ENCODE results near the gene PGPEP1.

The PGPEP1 gene

GRCh38 chr19:18340190-18340989 is at the start of gene PGPEP1:
Gene PGPEP1, plus strand, starts transcription at chr19:18340598. Its CDS starts 84 bp downstream, at chr19:18340682.
- peak; percentile 63 for DNase-seq (ENCODE audit: low read depth)

DNA sequence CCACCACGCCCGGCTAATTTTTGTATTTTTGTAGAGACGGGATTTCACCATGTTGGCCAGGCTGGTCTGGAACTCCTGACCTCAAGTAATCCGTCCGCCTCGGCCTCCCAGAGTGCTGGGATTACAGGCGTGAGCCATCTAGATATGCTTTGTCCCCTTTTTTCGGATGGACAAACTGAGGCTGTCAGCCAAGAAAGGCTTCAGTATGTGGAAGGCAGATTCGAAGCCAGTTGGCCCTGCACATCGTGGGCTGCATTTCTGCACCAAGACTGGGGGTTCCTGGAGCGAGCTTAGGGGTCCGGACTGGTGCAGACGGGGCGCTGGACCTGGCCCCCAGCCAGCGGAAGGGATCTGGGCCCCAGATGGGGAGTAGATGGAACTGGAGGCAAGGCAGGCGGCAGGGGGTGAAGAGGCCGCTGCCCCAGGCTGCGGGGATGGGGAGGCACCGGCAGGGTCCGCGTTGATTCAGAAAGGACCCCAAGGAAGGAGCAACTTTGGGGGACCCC is 49.3 kb upstream of the PGPEP1 start:
- no peak for DNase-seq (ENCODE audit: low read depth)

DNA sequence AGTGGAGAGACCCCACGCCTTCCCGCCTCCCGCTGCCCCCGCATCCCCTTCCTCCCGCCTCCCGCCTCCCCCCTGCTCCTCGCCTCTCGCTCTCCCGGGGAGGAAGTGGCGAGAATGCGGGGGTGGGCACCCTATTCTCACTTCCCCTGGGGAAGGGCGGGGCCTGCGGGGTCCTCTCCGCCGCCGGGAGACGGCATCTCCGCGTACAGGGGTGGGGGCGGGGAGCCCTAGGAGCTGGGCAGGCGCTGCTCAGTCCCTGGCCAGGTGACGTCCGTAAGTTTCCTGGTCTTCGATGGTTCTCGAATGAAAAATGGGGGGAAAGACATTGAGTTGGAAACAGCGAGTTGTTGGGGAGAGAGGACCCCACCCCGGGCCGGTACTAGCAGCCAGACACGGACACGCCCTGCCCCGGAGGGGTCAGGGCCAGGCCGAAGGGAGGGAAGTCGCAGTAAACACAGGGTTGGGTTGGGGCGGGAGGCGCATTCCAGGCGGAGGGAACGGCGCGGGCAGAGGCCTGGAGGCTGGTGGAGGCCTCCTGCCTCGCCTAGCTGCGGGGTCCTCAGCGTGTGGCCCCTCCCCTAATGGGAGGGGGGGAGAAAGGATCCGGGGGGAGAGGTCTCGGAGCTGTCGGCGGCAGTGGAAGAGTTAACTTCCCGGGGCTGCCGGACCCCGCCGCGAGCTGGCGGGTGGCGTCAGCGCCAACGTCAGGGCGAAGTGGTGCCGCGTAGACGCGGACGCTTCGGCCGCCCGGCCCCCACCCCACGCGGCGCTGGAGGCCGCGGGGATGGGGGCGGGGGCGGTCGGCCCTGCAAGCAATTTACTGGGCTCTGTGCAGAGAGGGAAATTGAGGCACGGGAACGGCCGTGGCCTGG is 48.6 kb upstream of the PGPEP1 start:
- peak; percentile 74 for DNase-seq (ENCODE audit: low read depth)

DNA sequence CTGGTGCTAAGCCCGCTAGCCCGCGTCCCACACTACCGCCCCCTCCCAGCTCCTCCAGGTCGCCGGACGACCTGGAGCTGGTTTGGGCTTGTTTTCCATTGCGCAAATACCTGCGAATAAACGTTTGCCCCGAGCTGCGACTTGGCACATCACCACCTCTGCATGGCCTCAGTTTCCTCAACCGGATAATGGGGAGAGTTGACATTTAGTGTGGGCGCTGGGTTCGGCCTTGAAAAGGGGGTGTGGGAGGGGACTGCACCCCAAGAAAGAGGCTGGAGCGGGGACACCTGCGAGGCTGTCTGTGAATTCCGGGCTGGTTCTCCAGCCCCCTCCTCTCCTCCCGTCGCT is 48.0 kb upstream of the PGPEP1 start:
- DNase-seq (ENCODE audit: low read depth) = no peak

GRCh38 chr19:18292810-18293641 is 47.4 kb upstream of the PGPEP1 start:
- no peak for DNase-seq (ENCODE audit: low read depth)

GRCh38 chr19:18293642-18294466 is 46.5 kb upstream of the PGPEP1 start:
- DNase-seq (ENCODE audit: low read depth) = no peak

DNA sequence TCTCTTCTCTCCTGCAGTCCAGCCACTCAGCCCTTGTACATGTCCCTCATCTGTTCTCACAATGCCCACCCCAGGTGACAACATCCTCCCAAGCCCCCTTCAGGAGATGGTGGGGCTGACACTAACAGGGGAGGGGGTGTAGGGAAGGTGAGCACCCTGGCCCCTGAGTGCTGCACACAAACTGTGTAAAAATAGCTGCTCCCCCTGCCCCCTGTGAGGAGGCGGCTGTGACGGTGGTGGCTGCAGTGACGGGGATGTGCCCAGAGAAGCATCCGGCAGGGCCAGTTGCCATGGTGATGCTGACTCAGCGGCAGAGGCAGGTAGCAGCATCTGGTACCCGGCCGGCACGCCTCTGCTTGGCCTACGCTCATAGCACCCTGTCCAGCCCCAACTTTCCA is 45.9 kb upstream of the PGPEP1 start:
- DNase-seq (ENCODE audit: low read depth) = peak; percentile 85

- no peak for DNase-seq (ENCODE audit: low read depth)
These were observed 45.4 kb upstream of the PGPEP1 start for GRCh38 chr19:18295034-18295451.

- DNase-seq (ENCODE audit: low read depth) = no peak
These were observed 43.1 kb upstream of the PGPEP1 start for GRCh38 chr19:18297308-18297707.

DNA sequence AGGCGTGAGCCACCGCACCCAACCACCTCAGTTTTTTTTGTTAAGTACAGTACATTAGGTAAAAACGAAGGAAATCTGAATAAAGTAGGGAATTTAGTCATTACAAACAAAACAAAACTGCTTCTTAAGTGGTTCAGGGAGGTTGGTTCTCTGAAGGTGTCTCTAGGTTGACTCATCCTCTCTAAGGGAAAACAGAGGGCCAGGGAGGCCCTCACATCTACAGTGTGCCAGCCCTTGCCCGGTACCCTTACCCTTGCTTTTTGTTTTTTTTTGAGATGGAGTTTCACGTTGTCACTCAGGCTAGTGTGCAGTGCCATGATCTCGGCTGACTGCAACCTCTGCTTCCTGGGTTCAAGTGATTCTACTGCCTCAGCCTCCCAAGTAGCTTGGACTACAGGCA is 41.8 kb upstream of the PGPEP1 start:
- no peak for DNase-seq (ENCODE audit: low read depth)

GRCh38 chr19:18299654-18300053 is 40.7 kb upstream of the PGPEP1 start:
- DNase-seq (ENCODE audit: low read depth) = no peak

DNA sequence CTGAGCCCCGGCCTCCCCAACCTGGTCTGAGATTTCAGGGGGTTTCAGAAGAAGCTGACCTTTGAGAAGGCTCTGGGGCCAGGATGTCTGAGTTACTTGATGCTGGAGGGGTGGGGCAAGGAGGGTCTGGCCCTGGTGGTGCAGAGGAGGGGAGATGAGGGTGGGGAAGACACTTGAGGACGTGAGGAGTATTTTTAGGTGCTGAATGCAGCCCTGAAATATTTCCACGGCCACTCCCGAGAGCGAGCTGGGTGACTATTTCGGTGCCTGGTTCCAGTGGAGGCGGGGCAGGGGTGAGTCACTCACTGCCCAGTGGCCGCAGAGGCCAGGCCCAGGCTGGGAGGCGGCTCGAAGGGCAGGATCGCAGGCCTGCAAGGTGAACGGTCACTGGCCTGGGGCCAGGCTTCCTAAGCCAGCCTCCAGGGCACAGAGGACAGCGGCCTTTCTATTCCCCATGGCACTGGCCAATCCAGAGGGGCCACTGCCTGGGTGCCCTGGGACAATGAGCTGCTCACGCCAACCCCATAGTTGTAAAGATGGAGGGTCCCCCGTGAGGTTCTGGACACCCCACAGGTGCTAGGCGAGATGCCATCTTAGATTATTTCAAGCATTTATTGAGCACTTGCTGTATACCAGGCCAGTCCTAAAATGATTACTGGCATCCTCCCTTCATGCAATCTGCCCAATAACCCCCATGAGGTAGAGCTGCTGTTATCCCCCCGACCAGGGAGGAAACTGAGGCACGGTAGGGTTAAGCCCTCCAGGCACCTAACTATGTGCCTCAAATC is 39.3 kb upstream of the PGPEP1 start:
- DNase-seq (ENCODE audit: low read depth) = no peak

- no peak for DNase-seq (ENCODE audit: low read depth)
These were observed 38.7 kb upstream of the PGPEP1 start for GRCh38 chr19:18301718-18302111.

- DNase-seq (ENCODE audit: low read depth) = no peak
These were observed 36.3 kb upstream of the PGPEP1 start for GRCh38 chr19:18304208-18304457.

- peak; percentile 80 for DNase-seq (ENCODE audit: low read depth)
These were observed 35.7 kb upstream of the PGPEP1 start for GRCh38 chr19:18304458-18305310.

DNA sequence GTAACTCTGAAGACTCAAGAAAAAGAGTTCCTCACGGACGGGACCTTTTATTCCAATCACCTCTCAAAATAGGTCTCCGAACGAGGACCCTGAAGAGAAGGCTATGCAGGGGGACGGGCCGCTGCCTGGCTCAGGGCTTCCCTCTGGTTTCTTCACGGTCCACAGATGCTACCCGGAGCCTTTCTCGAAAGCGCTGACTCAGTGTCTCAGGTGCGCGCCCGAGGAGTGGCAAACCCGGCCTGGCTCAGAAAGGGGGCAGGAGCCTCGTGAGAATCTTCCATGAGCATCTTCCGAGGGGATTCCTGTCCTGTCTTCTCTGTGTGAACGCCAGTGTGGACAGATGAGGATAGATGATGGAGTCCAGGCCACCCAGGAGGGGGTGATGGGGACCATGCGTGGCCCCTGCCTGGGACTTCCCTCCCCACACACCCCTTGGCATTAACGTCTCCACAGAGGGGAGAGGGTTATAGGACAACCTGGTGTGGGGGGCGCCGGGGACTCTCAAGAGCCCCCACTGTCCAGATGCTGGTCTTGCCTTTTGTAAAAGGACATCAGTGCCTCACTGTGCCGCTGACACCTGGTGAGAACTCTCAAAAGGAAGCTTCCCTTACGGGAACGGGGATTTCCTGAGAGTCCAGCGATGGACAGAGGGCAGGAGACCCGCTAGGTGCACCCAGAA is 34.0 kb upstream of the PGPEP1 start:
- DNase-seq (ENCODE audit: low read depth) = no peak

GRCh38 chr19:18306888-18307260 is 33.5 kb upstream of the PGPEP1 start:
- no peak for DNase-seq (ENCODE audit: low read depth)

DNA sequence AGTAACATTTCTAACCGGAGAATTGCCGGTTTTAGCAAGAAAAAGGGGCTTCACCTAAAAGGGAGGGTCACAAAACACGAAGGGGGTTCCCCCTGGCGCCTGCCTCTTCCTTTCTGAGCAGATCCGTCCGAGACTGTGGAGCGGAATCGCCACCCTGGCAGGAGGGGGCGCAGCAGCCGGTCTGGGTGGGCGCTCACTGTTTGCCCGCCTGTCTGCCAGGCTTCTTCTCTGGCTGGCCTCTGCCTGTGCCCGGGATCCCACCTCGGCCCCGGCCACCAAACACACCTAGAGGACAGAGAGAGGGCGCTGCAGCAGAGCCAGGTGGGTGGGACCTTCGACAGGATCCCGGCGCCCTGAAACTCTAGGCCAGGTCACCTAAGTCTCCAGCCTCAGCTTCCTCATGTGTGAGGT is 33.1 kb upstream of the PGPEP1 start:
- no peak for DNase-seq (ENCODE audit: low read depth)

All from activated T-helper 9 cell treated with anti-CD3 and anti-CD28 coated beads, Interleukin-2, amount 50 U/mL, for 16 hours (primary cell).